K562 (cell line): ENCODE data around the gene ZNF8. TPM values are rescaled to one million over a fixed set of nuclear protein-coding genes. Genes with fewer than 3 reads are reported as not detected.

Experiments
- ATAC-seq: fragments of 200-7000 bp; cut with Tn5 transposase; 3 replicates; pipeline ENCODE4 v1.9.1; 2020; ENCODE audit warnings: moderate library complexity
- BruUV-seq: library from RNA; stranded (reverse); fragments of 400-500 nt; replicated peaks from 2 replicates; lab custom pipeline; 2021; lab: Mats Ljungman, UMichigan
- CTCF ChIA-PET: fragments of 300-600 bp; formaldehyde crosslinking; extraction: SDS; loops from one replicate; lab custom pipeline; 2021; ENCODE audit warnings: low intra/inter-chr PET ratio; lab: Yijun Ruan, JAX
- POLR2A ChIA-PET: fragments of 300-600, 350-650 bp; sonication (Branson Sonifier 250); formaldehyde crosslinking; extraction: SDS; loops from one replicate; lab custom pipeline; 2021; ENCODE audit warnings: antibody characterized with exemption, inconsistent platforms; lab: Yijun Ruan, JAX
- DNase-seq, 4 experiments: peaks; one replicate each; pipeline versions ENCODE4 v3.0.0 to v3.0.0-alpha.2; 2011 to 2018; ENCODE audit warnings: low spot score in 3 of 4, mixed read lengths in 3 of 4; ENCODE audit errors: extremely low read depth in 1 of 4
- FAIRE-seq: peaks from 2 replicates; lab custom pipeline; 2011; peaks lifted over from hg19 to GRCh38; lab: Jason Lieb, UNC
- H2AFZ ChIP-seq: 2 replicates; pipeline ENCODE4 v1.6.0; 2011; ENCODE audit warnings: low read depth, low read length, control low read depth, inconsistent platforms
- H3K27ac ChIP-seq: fragments of 200-600 bp; 3 replicates; pipeline ENCODE4 v1.8.0; 2011; ENCODE audit warnings: low read depth, mild to moderate bottlenecking, control low read depth, inconsistent platforms, low read length, moderate library complexity, mixed read lengths; ENCODE audit errors: extremely low read depth
- H3K27me3 ChIP-seq, 2 experiments: fragments of 300-600 bp in 1 of 2; 2 replicates in 1 of 2; 3 replicates in 1 of 2; pipeline versions ENCODE4 v1.6.0 to v1.8.0; 2011; ENCODE audit warnings: inconsistent platforms in 2 of 2, low read length in 2 of 2, mild to moderate bottlenecking in 1 of 2, mixed read lengths in 1 of 2, moderate library complexity in 1 of 2; ENCODE audit not compliant: control insufficient read depth in 2 of 2, insufficient read depth in 2 of 2
- H3K36me3 ChIP-seq: fragments of 300-600 bp; 3 replicates; pipeline ENCODE4 v1.8.0; 2011; ENCODE audit warnings: mild to moderate bottlenecking, low read length, inconsistent platforms; ENCODE audit not compliant: control insufficient read depth, insufficient read depth
- H3K4me1 ChIP-seq, 2 experiments: fragments of 200-600 bp in 1 of 2; replicated peaks in 1 of 2; 2 replicates in 1 of 2; 3 replicates in 1 of 2; pipeline versions ENCODE4 v1.5.1 to v1.8.0; 2011; ENCODE audit warnings: inconsistent platforms in 2 of 2, low read length in 2 of 2, mild to moderate bottlenecking in 1 of 2, mixed read lengths in 1 of 2, moderate library complexity in 1 of 2; ENCODE audit not compliant: control insufficient read depth in 2 of 2, insufficient read depth in 2 of 2
- H3K4me2 ChIP-seq: 2 replicates; pipeline ENCODE4 v1.6.1; 2011; ENCODE audit warnings: low read length, control low read depth, inconsistent platforms, mixed read lengths; ENCODE audit not compliant: insufficient read depth
- H3K4me3 ChIP-seq: fragments of 200-600 bp; sonication (generic), shearing (Covaris generic); 2 replicates; pipeline ENCODE4 v1.5.1; 2016; ENCODE audit warnings: control low read depth, inconsistent platforms
- H3K79me2 ChIP-seq: fragments of 200-600 bp; 3 replicates; pipeline ENCODE4 v1.8.0; 2011; ENCODE audit warnings: low read length, inconsistent platforms; ENCODE audit not compliant: control insufficient read depth, insufficient read depth
- H3K9ac ChIP-seq, 2 experiments: 2 replicates each; pipeline versions ENCODE4 v1.6.0 to v1.6.1; 2011; ENCODE audit warnings: low read depth in 2 of 2, low read length in 2 of 2, control low read depth in 1 of 2, inconsistent platforms in 1 of 2, mild to moderate bottlenecking in 1 of 2, mixed read lengths in 1 of 2; ENCODE audit not compliant: insufficient read depth in 1 of 2
- H3K9me1 ChIP-seq: one replicate; pipeline ENCODE4 v1.6.0; 2011; ENCODE audit warnings: inconsistent platforms, mild to moderate bottlenecking, low read length, moderate library complexity; ENCODE audit not compliant: control insufficient read depth, insufficient read depth
- H3K9me3 ChIP-seq: replicated peaks from 2 replicates; pipeline ENCODE4 v1.5.1; 2011; ENCODE audit warnings: low read depth, low read length, inconsistent platforms; ENCODE audit not compliant: control insufficient read depth, insufficient read depth
- H4K20me1 ChIP-seq: replicated peaks from 2 replicates; pipeline ENCODE4 v1.6.1; 2011; ENCODE audit warnings: low read length, inconsistent platforms, mixed read lengths; ENCODE audit not compliant: control insufficient read depth, insufficient read depth
- ARID2 ChIP-seq: fragments of 450-650 bp; IDR thresholded peaks from 2 replicates; pipeline ENCODE4 v1.6.1; 2017; ENCODE audit warnings: antibody characterized with exemption, mild to moderate bottlenecking
- GATAD2B ChIP-seq: fragments of 450-650 bp; IDR thresholded peaks from 2 replicates; pipeline ENCODE4 v1.6.1; 2017; ENCODE audit warnings: mild to moderate bottlenecking, borderline replicate concordance
- PHF20 ChIP-seq: fragments of 450-650 bp; IDR thresholded peaks from 2 replicates; pipeline ENCODE4 v1.6.1; 2018; ENCODE audit not compliant: partially characterized antibody
- TAF15 ChIP-seq: fragments of 200-400 bp; formaldehyde crosslinking; IDR thresholded peaks from 2 replicates; pipeline ENCODE4 v1.6.1; 2017; ENCODE audit warnings: mild to moderate bottlenecking, low read depth, low read length, moderate library complexity
- WGBS: fragments of 100-300 bp; shearing (Covaris generic); methylation state at CpG from one replicate; pipeline ENCODE4 v1.1.6; 2016; ENCODE audit warnings: low coverage, mixed read lengths; ENCODE audit not compliant: insufficient coverage; ENCODE audit errors: missing lambda C conversion rate; 5-methylcytosine and 5-hydroxymethylcytosine counted together
- in situ Hi-C: fragments of 300-500 bp; cut with MboI; formaldehyde crosslinking; loops from 4 replicates; pipeline ENCODE4 v1.15.0; 2018; ENCODE audit warnings: inconsistent platforms, mixed read lengths
- intact Hi-C: fragments of 100-400 bp; cut with micrococcal nuclease; formaldehyde crosslinking; loops from 2 replicates; pipeline ENCODE4 v1.14.2; 2022
- polyA plus RNA-seq, 8 experiments: library from polyadenylated mRNA; depleted of rRNA in 4 of 8; stranded (reverse) in 5 of 8; unstranded in 3 of 8; fragments of >200 nt; fragmentation: Nextera tagmentation in 2 of 8; fragmentation: Illumina TruSeq in 1 of 8; extraction: Ambion mirVana in 2 of 8; extraction: Trizol in 1 of 8; gene quantifications; 2 replicates each; pipeline versions ENCODE4 v1.2.1 to v1.2.3, GENCODE V29; 2011 to 2014; ENCODE audit warnings: inconsistent platforms in 1 of 8, missing spikeins in 1 of 8
- total RNA-seq, 7 experiments: library from RNA; depleted of rRNA in 6 of 7; stranded (reverse); fragments of >200 nt in 6 of 7; fragmentation: Illumina TruSeq in 2 of 7; extraction: Trizol in 2 of 7; gene quantifications; 2 replicates each; pipeline versions ENCODE4 v1.2.1 to v1.2.3, GENCODE V29; 2011 to 2021; ENCODE audit warnings: low replicate concordance in 1 of 7
- TF ChIP-seq, protein P1 (sequence below): sonication (generic); formaldehyde crosslinking; IDR thresholded peaks from 2 replicates; pipeline ENCODE4 v1.8.0; 2023; ENCODE audit warnings: mild to moderate bottlenecking, missing genetic modification reagents
- TF ChIP-seq, protein P2 (sequence below): fragments of 450-650 bp; formaldehyde crosslinking; IDR thresholded peaks from 2 replicates; pipeline ENCODE4 v1.4.0; 2020; ENCODE audit warnings: mild to moderate bottlenecking
- TF ChIP-seq, protein P3 (sequence below): fragments of 250-450 bp; sonication (Bioruptor Pico); IDR thresholded peaks from 2 replicates; pipeline ENCODE4 v1.5.0; 2021; ENCODE audit warnings: mild to moderate bottlenecking, moderate library complexity
- TF ChIP-seq, protein P4 (sequence below): fragments of 150-350 bp; IDR thresholded peaks from 2 replicates; pipeline ENCODE4 v1.6.1; 2014; ENCODE audit warnings: low read depth, mild to moderate bottlenecking, low read length, borderline replicate concordance

ZNF8 gene
- total and polyA plus RNA-seq, 9 of the 15 experiments (the other 6 are each of a cell fraction or from before 2014, with no cell fraction given), result 0.71 to 7.7 (median 4.7) TPM

DNA sequence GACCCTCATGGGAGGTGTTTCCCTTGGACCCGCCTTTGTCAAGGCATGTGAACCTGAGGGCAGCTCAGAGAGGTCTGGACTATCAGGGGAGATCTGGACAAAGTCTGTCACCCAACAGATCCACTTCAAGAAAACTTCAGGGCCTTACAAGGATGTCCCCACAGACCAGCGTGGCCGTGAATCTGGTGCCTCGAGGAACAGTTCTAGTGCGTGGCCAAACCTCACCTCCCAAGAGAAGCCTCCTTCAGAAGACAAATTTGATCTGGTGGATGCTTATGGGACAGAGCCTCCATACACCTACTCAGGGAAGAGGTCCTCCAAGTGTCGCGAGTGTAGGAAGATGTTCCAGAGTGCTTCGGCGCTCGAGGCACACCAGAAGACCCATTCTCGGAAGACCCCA is 59.6 kb downstream of the ZNF8 start:
- Histone ChIP-seq H3K27ac (no peak overlapping the region), H3K4me1 (peaks cover under 1 to 7% of the 10 kb centered on the region in 2 experiments; a peak in 2 of 5 replicates), H2AFZ (no peak overlapping the region), H3K4me2 (no peak overlapping the region), H3K9ac (no peak overlapping the region), H3K9me1 (no peaks in the 10 kb centered on the region), H3K36me3 (peaks cover 59% of the 10 kb centered on the region), H3K4me3 (no peak overlapping the region), H4K20me1 (no peaks in the 10 kb centered on the region), H3K79me2 (no peaks in the 10 kb centered on the region), H3K27me3 (no peaks in the 10 kb centered on the region), H3K9me3 (peaks cover 2% of the 10 kb centered on the region; the same call in 1 of the 2 replicates)
- ChIA-PET CTCF (no interaction called here), POLR2A (no interaction called here)
- DNase-seq (no peak), FAIRE-seq (no peak), ATAC-seq (no peak)
- no TSS peak for BruUV-seq
- intact Hi-C loops (no loop called here), in situ Hi-C loops (no loop called here)
- 96% methylated on average over 11 of the region's 11 CpGs for WGBS
- TF ChIP-seq, protein P1, sequence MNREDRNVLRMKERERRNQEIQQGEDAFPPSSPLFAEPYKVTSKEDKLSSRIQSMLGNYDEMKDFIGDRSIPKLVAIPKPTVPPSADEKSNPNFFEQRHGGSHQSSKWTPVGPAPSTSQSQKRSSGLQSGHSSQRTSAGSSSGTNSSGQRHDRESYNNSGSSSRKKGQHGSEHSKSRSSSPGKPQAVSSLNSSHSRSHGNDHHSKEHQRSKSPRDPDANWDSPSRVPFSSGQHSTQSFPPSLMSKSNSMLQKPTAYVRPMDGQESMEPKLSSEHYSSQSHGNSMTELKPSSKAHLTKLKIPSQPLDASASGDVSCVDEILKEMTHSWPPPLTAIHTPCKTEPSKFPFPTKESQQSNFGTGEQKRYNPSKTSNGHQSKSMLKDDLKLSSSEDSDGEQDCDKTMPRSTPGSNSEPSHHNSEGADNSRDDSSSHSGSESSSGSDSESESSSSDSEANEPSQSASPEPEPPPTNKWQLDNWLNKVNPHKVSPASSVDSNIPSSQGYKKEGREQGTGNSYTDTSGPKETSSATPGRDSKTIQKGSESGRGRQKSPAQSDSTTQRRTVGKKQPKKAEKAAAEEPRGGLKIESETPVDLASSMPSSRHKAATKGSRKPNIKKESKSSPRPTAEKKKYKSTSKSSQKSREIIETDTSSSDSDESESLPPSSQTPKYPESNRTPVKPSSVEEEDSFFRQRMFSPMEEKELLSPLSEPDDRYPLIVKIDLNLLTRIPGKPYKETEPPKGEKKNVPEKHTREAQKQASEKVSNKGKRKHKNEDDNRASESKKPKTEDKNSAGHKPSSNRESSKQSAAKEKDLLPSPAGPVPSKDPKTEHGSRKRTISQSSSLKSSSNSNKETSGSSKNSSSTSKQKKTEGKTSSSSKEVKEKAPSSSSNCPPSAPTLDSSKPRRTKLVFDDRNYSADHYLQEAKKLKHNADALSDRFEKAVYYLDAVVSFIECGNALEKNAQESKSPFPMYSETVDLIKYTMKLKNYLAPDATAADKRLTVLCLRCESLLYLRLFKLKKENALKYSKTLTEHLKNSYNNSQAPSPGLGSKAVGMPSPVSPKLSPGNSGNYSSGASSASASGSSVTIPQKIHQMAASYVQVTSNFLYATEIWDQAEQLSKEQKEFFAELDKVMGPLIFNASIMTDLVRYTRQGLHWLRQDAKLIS (CRISPR knock-in tag), result no peak
- TF ChIP-seq PHF20 (no peak), TAF15 (no peak), ARID2 (no peak), GATAD2B (no peak)
- TF ChIP-seq, protein P2, sequence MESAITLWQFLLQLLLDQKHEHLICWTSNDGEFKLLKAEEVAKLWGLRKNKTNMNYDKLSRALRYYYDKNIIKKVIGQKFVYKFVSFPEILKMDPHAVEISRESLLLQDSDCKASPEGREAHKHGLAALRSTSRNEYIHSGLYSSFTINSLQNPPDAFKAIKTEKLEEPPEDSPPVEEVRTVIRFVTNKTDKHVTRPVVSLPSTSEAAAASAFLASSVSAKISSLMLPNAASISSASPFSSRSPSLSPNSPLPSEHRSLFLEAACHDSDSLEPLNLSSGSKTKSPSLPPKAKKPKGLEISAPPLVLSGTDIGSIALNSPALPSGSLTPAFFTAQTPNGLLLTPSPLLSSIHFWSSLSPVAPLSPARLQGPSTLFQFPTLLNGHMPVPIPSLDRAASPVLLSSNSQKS (CRISPR knock-in tag), result no peak
- TF ChIP-seq, protein P3, sequence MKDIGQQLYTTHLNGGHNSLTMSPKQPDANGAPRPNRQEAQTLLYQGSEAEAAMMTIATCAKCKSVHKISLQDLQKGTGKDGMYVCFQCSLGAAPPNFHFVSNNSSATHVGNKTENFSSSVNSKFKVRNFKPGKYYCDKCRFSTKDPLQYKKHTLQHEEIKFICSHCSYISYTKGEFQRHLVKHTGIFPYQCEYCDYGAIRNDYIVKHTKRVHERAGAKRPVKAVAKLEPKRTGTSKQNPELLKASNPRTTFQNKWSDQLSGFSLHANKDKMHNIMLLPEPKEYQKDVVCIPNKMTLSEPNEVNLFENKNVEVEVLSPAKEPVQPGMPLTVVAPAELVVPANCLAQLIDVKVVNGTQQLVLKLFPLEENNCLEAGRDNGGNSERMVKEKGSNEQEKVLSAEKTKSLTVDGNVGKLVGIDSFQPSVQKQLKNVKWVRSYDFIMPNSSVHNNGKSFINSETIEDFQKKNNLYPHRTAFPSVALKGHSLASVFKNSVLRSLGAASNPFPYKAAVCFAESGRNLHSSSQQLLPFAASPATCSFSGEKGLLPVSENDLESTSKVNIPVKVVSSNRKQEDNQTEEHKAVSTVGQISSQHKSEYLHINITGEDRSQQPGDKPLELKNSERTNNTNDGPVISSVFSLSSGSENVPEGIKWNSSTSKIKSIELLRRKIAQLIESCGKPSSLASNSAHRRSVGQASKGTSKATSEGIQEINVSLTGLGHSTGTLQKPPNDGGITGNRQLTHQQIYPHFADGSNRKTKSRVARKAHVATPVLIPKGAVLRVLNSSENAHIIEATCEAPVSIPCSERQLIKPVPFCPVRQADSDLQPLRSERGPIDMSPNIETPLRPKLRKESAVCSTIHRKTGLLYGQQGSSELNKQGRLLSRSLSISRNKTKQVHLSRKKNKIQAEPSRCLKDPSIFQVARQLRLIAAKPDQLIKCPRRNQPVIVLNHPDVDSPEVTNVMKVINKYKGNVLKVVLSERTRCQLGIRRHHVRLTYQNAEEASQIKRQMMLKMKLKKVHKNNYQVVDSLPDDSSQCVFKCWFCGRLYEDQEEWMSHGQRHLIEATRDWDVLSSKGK (CRISPR knock-in tag), result no peak
- TF ChIP-seq, protein P4, sequence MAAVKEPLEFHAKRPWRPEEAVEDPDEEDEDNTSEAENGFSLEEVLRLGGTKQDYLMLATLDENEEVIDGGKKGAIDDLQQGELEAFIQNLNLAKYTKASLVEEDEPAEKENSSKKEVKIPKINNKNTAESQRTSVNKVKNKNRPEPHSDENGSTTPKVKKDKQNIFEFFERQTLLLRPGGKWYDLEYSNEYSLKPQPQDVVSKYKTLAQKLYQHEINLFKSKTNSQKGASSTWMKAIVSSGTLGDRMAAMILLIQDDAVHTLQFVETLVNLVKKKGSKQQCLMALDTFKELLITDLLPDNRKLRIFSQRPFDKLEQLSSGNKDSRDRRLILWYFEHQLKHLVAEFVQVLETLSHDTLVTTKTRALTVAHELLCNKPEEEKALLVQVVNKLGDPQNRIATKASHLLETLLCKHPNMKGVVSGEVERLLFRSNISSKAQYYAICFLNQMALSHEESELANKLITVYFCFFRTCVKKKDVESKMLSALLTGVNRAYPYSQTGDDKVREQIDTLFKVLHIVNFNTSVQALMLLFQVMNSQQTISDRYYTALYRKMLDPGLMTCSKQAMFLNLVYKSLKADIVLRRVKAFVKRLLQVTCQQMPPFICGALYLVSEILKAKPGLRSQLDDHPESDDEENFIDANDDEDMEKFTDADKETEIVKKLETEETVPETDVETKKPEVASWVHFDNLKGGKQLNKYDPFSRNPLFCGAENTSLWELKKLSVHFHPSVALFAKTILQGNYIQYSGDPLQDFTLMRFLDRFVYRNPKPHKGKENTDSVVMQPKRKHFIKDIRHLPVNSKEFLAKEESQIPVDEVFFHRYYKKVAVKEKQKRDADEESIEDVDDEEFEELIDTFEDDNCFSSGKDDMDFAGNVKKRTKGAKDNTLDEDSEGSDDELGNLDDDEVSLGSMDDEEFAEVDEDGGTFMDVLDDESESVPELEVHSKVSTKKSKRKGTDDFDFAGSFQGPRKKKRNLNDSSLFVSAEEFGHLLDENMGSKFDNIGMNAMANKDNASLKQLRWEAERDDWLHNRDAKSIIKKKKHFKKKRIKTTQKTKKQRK, result no peak
